BJ (cell line): ENCODE results near the gene H6PD. TPM values are rescaled to one million over a fixed set of nuclear protein-coding genes. Genes with fewer than 3 reads are reported as not detected.

ENCODE experiments used
- CTCF ChIA-PET: fragments of 350-600 bp; formaldehyde crosslinking; extraction: SDS; loops from one replicate; lab custom pipeline; 2021; ENCODE audit warnings: antibody characterized with exemption, inconsistent platforms; lab: Yijun Ruan, JAX
- POLR2A ChIA-PET: fragments of 300-600 bp; sonication (Branson Sonifier 250); formaldehyde crosslinking; extraction: SDS; loops from one replicate; lab custom pipeline; 2021; ENCODE audit warnings: antibody characterized with exemption; lab: Charles Lee
- DNase-seq: peaks from one replicate; pipeline ENCODE4 v3.0.0-alpha.2; 2011; ENCODE audit warnings: low read depth
- H3K27me3 ChIP-seq: 2 replicates; pipeline ENCODE4 v1.6.0; 2011; ENCODE audit warnings: low read length; ENCODE audit not compliant: control insufficient read depth, insufficient read depth
- H3K36me3 ChIP-seq: 2 replicates; pipeline ENCODE4 v1.5.1; 2011; ENCODE audit warnings: low read length; ENCODE audit not compliant: control insufficient read depth, insufficient read depth
- H3K4me3 ChIP-seq: 2 replicates; pipeline ENCODE4 v1.5.1; 2011; ENCODE audit warnings: low read depth, mild to moderate bottlenecking, control low read depth, low read length
- CTCF ChIP-seq: IDR thresholded peaks from 2 replicates; pipeline ENCODE4 v1.5.1; 2011; ENCODE audit warnings: low read depth, mild to moderate bottlenecking, control low read depth, inconsistent platforms, low read length, moderate library complexity; ENCODE audit not compliant: insufficient read depth
- polyA plus RNA-seq: library from polyadenylated mRNA; depleted of rRNA; stranded (reverse); fragments of >200 nt; gene quantifications from 2 replicates; pipeline ENCODE4 v1.2.3, GENCODE V29; 2011

H6PD gene
- polyA plus RNA-seq, 1 experiment = 16.6 TPM

- POLR2A ChIA-PET = interaction anchor here (0.6 kb wide), 2 partner anchors 19 to 23 kb away, joined by 3 to 15 read pairs; no protein-coding TSS in a partner anchor
- peaks cover 6% of the 10 kb centered on the region for H3K27me3 ChIP-seq
- CTCF ChIA-PET = interaction anchor here (0.6 to 4.1 kb wide), 13 partner anchors 14 to 255 kb away, joined by 3 to 21 read pairs (median 3); partner anchors contain the start of gene H6PD
- DNase-seq = no peak
- H3K36me3 ChIP-seq = no peaks in the 10 kb centered on the region
- peak overlapping the region; percentile 55 for H3K4me3 ChIP-seq
- no peak for TF ChIP-seq CTCF
Observed at GRCh38 chr1:9201401-9202239, 33.0 kb upstream of the H6PD start.

- no peaks in the 10 kb centered on the region for H3K36me3 ChIP-seq
- no peak for TF ChIP-seq CTCF
- CTCF ChIA-PET = interaction anchor here (0.6 to 4.1 kb wide), 11 partner anchors 15 to 254 kb away, joined by 3 to 21 read pairs (median 3); partner anchors contain the start of gene H6PD
- POLR2A ChIA-PET = interaction anchor here (0.6 kb wide), 1 partner anchor 20 kb away, joined by 15 read pairs; no protein-coding TSS in a partner anchor
- DNase-seq = no peak
- peaks cover 6% of the 10 kb centered on the region for H3K27me3 ChIP-seq
- H3K4me3 ChIP-seq = peak overlapping the region; percentile 55
Observed at GRCh38 chr1:9202240-9202870, 32.2 kb upstream of the H6PD start.

- POLR2A ChIA-PET = no interaction called here
- CTCF ChIA-PET = interaction anchor here (1.1 kb wide), 1 partner anchor 28 kb away, joined by 3 read pairs; no protein-coding TSS in a partner anchor
- DNase-seq = no peak
- Histone ChIP-seq H3K36me3 (no peaks in the 10 kb centered on the region), H3K27me3 (peaks cover 3% of the 10 kb centered on the region), H3K4me3 (no peak overlapping the region)
- TF ChIP-seq CTCF = no peak
Observed at GRCh38 chr1:9203511-9203982, 31.0 kb upstream of the H6PD start.

GRCh38 chr1:9204156-9204720, 30.3 kb upstream of the H6PD start:
- peaks cover 3% of the 10 kb centered on the region for H3K27me3 ChIP-seq
- CTCF ChIA-PET = interaction anchor here (0.9 to 1.1 kb wide), 2 partner anchors 23 to 27 kb away, joined by 3 read pairs; no protein-coding TSS in a partner anchor
- TF ChIP-seq CTCF = no peak
- POLR2A ChIA-PET = no interaction called here
- no peak overlapping the region for H3K4me3 ChIP-seq
- H3K36me3 ChIP-seq = no peaks in the 10 kb centered on the region
- DNase-seq = no peak
